NOMO-1 treated with dmso at 0.1 percent for 144 hours (cell line): ENCODE measurements around the gene CACNA1E.
A peak's percentile ranks its signal among the peaks of the same experiment; 100 is the strongest.
"Not testable (repeated sequence)": the region's sequence is repeated elsewhere in the genome, so short reads cannot be mapped to it uniquely, and the experiment has no call there.

ENCODE experiments used
- DNase-seq: peaks from one replicate; lab custom pipeline; 2025; ENCODE audit not compliant: unreplicated experiment; lab: John Stamatoyannopoulos, UW

The CACNA1E gene

DNA sequence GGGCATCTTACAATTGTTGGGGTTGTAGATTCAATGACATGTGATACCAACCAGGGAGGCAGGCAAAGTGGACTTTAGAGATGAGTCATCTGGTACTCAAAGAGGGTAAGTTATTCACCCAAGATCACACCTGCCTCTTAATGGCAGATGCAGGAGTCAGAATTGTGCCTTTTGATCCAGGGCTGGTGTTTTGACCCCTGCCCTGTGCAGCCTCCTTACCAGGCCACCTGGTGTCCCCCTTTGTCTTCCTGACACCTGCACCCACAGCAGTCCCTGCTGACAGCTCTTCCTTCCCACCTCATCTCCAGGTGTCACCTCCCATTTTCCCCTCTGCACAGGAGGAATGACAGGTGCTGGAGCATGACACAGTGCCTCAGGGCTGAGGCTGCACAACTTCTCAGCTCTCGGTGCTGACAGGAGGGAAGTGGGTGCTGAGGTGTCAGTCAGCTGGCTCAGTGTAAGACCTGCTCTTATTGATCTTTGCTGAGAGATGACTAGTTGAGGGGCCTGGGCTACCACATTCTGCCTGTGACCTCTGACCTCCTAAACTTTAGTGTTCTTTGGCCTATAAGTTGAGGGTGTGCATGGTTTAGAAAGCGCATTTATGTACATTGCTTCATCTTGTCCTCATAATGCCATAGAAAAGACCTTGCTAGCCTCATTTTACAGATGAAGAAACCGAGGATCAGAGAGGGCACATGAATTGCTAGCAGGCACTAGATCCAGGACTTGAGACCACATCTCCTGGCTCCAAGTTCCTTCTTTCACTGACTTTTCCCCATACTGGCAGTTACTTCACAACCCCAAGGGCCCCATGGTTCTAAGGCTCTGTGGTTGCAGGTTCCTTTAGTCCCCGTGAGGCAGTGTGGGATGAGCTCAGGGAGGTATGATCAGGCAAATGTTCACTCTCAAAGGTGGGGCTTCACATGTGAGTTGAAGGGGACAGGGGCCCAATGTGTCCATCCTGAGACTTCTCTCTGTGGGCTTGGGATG, 31.3 kb downstream of the CACNA1E start:
- DNase-seq: peak; percentile 9

DNA sequence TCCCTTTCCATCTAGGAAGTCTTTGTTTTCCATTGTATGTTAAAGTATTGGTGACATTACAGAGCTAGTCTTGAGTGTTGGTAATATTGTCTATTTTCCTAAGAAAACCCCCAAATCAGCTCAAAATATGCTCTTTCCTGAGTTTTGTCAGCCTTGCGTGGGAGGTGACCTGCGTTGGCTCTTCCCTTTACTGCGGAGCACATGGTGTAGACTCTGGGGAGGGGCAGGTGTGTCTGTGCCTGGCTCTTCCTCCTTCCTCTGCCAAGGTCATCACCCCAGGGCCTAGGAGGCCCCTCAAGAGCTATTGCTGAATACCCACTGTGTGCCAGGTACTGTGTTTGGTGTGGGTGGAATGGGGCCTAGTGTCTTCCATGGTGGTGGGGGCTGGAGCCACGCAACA, 33.4 kb downstream of the CACNA1E start:
- no peak for DNase-seq

DNA sequence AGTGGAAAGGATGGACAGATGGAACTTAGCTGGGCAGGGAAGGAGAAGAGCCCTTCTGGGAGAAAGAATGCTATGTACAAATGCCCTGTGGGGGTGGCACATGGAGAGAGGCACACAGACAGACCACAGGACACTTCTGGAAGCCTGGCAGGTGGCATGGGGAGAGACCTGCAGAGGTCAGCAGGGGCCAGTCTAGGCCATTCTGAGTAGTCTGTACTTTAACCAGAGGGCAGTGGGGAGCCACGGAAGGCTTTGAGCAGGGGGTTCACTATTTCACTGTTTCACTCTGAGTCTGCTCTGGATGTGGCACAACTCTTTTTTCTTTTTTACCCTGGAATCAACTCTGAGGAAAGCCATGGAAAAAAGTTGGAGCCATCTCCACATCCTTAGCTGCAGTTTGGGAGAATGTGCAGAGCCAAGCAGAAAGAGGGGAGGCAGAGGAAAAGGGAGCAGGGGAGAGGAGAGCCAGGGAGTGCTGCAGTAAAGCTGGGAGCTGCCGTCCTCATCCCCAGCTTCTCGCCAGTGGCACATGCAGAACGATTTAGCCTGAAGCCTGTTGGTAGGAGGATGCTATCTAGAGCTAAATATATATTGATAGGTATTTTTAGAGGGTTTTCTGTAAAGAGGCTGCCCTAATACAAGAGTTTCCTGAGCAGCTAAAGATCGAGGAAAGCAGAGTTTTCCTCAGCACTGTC, 34.0 kb downstream of the CACNA1E start:
- no peak for DNase-seq

DNA sequence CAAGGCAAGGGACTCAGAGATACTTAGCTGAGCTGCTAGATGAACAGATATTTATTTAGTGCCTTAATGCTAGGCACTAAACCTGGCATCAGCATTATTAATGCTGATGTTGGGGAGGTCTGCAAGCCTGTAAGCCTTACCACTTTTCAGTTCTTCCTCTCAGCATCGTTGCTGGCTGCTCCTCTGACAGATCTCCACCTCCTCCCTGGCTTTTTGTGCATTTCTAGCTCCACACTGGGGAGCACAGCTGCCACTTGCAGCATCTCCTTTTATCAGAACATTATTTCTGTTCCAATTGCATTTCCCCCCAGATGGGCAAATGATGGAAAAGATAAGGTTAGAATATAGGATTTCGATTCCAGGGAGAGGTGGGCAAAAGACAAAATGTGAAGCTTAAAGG, 34.8 kb downstream of the CACNA1E start:
- DNase-seq: no peak

DNA sequence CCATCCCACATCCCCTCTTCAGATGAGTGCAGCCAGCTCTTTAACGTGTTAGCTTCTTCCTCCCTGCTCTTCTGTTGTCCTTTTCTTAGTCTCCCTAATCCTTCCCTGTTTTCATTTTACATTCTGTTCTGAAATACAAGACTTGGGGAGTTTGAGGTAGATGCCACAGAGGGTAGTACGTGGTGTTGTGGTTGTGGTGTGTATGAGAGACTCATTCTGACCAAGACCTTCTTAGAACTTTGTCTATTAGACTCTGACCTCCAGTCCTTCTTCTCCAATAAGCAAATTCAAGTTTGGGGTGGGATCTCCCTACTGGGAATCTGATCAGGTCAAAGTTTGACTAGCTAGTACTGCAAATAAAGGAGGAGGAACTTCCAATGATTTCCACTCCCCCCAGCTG, 39.5 kb downstream of the CACNA1E start:
- no peak for DNase-seq

DNA sequence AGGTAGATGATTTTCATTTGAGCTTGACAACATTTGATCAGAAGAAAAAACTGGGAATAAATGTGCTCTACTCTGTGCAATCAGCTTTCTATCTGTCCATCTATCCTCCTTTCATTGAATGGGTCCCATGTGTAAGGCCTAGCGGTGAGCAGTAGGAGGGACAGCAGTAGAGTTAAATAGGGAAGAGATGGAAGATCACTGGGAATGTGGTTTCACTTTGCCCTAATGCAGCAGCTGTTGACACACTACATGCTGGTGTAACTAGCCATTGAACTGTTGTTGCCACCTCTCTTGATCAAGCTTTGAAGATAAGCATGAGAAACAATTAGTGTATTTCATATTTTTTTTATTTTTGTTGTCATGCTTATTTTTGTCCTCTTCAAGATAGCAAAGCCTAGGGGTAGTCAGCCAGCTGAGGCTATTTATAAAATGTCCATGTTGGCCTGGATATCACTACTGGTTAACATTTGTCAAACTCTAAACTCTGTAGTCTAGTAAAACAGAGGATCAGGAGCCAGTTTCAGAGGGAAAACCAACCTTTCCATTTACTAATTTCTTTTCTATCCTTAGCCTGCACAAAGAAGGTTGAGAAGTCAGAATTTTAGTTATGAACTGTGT, 41.9 kb downstream of the CACNA1E start:
- DNase-seq: no peak

DNA sequence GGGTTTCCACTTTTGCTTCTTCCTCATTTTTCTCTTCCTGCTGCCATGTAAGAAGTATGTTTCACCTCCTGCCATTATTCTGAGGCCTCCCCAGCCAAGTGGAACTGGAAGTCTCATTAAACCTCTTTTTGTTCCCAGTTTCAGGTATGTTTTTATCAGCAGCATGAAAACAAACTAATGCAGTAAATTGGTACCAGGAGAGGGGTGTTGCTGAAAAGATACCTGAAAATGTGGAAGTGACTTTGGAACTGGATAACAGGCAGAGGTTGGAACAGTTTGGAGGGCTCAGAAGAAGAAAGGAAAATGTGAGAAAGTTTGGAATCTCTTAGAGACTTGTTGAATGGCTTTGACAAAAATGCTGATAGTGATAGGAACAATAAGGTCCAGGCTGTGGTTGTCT, 44.9 kb downstream of the CACNA1E start:
- not testable (repeated sequence) for DNase-seq

DNA sequence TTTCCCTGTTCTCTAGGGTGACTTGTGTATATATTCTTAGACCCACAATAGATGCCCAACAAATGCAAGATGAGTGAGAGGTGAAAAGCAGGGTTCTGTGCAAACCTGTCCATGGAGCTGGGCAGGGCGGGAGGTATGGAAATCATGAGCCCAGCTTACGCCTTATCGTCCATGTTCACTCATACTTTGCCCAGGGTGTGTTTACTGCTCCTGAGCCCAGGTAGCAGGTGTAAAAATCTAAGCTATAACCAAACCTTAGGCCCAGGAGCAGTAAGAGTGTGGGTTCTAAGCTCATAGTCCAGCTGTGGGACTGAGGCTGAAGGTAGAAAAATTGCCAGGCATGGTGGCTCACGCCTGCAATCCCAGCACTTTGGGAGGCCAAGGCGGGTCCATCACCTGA, 48.1 kb downstream of the CACNA1E start:
- no peak for DNase-seq

DNA sequence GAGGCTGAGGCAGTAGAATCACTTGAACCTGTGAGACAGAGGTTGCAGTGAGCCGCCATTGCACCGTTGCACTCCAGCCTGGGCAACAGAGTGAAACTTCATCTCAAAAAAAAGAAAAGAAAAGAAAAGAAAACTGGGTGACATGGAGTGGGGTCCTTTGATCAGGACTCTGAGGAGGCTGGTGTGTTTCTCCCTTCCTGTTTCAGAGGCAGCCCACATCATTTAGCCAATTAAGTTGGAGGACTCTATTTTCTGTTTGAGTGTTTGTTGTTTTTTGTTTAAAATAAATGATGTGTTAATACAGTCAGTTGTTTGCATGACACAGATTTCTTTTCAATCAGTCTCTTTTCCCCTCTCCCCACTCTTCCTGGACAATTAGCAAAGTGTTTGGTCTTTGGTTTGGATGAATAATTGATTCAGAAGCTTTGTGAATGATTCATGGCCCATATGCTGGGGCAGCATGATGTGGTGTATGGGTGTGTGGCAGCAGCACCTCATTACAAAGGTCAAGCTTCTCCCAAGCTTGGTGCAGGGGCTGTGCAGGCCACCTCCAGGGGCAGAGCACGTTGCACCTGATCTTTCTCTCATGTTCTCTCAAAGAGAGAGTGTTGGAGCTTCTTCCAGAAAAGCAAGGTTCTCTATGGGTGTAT, 48.8 kb downstream of the CACNA1E start:
- no peak for DNase-seq

DNA sequence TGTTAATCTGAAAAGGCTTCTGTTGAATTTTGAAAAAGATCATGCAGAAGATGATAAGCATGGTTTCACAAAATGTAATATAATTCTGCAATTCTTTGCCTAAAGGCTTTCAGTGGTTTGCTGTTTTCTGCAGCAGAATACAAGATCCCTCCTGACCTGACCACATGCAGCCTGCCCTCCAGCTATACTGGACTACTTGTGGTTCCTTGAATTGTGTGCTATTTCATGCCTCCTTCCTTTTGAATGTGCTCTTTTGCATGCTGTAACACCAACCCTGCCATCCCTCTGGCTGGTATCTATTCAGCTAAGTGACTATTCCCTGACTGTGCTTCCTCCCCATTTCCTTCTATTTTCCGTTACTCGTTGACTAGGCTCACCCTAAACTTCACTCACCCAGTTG, 55.5 kb downstream of the CACNA1E start:
- DNase-seq: no peak

DNA sequence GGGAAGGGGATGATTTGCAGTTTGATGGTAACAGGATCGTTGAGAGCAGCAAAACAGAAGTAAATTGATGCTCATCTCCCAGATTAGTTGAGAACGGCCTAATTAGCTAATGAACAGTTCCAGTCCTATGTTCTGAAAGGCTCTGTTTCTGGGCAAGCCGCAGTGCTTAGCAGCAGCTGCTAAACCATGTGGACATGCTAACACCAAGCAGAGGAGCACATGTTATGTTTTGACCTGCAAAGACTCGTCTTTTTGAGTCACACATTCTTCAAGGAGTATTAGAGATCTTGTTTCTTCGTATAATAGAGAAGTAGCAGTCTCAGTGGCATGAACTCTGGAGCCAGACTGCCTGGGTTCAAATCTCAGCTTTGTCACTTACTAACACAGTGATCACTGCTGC, 58.1 kb downstream of the CACNA1E start:
- no peak for DNase-seq

DNA sequence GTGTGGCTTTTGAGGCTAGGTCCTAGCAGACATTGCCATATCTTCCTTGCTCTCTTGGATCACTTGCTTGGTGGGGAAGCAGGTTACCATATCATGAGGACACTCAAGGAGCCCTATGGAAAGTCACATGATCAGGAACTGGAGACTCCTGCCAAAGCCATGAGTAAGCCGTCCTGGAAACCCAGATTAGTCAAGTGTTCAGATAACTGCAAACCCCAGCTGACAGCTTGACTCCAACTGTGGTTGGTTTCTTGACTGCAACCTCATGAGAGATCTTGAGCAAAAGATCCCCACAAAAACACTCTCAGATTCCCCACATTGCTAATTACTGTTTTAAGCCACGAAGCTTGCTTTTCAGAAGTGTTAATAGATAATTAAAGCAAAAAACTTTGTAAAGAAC, 58.6 kb downstream of the CACNA1E start:
- DNase-seq: no peak

DNA sequence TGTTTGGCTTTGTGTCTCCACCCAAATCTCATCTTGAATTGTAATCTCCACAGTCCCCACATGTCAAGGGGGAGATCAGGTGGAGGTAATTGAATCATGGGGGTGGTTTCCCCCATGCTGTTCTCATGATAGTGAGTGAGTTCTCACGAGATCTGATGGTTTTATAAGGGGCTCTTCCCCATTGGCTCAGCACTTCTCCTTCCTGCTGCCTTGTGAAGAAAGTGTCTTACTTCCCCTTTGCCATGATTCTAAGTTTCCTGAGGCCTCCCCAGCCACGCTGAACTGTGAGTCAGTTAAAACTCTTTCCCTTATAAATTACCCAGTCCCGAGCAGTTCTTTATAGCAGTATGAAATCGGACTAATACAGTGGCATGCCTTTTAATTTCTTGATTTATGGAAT, 59.1 kb downstream of the CACNA1E start:
- DNase-seq: peak; percentile 53

DNA sequence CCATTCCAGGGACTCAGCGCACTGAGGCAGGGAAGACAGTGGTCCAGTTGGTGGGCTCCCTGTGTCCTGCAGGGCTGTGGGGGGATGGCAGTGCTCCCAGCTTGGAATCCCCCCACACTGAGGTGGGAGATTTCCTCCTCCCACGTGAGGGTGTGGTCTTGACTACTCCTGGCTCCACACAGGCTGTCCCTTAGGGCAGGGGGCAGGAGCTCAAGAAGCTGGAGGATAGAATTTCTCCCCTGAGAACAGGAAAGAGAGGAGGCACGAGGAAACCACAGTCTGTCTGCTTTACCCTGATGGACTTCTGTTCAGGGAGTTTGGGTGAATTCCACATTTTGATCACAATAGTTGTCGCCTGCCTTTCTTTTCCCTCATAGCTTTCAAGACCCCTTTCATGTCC, 62.1 kb downstream of the CACNA1E start:
- no peak for DNase-seq

DNA sequence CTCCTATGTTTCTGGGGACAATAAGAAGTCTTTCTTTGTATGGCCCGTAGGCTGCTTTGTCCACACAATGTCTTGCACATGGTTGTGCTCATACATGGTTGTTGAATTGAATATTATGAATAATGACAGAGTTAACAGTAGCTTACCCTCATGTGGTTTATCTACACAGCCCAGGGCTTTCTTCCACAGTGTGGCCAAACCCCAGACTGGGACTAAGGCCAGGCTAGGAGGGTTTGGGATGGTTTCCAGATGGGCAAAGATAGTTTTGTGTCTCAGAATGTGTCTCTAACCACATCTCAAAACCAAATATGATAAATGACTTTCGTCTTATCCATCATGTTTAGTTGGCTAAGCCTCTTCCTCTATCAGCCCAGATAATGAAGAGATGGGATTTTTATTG, 65.2 kb downstream of the CACNA1E start:
- DNase-seq: no peak

DNA sequence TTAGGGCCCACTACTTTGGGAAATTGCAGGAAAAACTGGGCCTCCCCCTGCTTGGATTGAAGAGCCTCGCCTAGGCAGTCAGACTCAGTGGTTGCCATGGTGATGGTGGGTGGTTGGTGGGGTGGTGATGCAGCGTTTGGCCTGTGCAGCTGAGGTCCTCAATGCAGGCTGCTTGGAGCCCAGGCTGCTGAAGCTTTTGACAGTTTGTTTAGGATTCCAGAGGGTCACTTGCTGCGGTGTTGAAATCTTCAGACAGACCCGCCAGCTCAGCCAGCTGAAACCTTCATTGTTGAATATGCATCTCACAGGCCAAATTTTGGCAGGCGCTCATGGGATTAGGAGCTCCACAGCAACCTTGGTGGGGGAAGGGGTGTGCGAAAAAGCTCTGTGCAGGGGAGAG, 67.9 kb downstream of the CACNA1E start:
- no peak for DNase-seq

DNA sequence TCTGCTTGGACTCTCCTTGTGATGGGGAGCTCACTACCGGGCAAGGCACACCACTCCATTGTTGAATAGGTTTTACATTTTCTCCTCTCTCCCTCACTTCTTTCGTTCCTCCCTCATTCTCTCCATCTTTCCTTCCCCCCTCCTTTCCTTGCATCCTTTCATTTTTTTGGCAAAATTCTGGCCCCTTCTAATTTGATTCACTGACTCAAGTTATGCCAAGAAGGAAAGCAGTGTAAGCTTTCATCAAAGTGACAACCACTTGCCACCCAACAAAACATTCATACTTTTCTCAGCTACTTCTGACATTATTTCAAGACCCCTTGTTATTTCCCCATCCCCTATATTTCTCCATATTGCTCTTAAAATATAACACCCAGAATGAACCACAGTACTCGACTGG, 68.4 kb downstream of the CACNA1E start:
- DNase-seq: no peak

DNA sequence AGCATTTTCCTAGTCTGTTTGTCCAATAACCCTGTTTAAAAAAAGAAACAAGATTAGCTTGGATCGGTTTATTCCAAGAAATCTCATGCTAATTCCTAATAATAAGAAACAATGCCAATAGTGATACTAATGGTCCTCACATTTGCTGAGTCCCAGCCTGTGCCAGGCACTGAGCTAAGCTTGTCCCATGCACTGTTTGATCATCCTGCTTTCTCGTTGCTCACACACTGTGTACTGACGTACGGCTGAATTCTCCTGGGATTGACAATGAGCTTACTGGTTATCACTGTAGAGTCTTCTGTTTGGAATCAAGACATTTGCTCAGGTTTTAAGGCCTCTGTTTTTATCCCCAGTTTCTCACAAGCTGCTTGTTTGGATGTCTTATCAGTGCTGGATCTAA, 71.1 kb downstream of the CACNA1E start:
- DNase-seq: no peak

DNA sequence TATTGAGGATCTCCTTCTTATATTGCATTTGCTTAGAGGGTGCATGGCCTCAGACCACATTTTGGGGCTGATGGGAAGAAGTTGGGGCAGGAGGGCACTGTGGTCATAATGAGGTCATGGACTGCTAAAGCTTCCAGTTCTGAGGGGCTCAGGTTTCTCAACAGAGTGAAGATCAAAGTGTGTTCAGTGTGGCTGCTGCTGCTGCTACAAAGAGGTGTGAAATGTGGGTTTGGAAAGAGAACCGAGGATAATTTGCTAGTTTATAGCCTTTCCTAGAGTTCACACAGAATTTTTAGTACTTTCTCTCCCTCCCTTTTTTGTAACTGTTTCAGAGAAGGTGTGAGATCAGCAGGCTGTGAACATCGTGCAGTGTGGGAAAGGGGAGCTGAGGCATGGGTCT, 73.3 kb downstream of the CACNA1E start:
- DNase-seq: no peak

DNA sequence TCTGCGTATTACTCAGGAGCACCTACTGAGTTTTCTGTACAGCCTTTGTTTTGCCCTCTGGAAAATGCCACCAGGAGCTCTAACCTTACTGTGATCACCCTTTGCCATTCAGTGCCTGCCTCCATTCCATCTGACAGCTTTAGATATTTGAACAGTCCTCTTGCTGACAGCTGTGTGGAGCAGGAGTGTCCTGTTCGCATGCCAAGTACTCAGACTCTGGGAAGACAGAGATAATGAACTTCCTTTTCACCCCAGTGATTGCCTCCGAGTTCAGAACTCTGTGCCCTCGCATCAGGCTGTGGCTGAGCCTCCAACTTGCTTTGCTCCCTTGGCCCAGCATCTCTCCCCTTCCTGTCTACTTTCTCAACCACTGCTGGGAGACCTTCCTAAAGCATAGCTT, 74.0 kb downstream of the CACNA1E start:
- no peak for DNase-seq

DNA sequence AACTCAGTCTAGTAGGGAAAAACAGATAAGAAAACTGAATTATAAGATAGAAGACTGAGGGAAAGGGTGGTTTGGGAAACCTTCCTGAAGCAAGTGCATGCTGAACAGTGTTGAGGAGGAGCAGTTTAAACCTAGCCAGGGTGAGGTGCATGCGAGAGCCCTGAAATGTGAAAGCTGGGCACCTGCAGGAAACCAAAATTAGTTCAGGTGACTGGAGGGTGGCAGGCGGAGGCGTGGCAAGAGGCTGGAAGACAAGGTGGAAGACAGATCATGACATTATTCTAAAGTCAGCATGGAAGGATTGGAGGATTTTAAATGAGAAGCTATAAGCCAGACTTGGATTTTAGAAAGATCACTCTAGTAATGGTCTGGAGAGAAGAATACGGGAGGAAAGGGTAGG, 75.1 kb downstream of the CACNA1E start:
- no peak for DNase-seq
